ENCODE measurements around the gene FARS2. TPM values are rescaled to one million over a fixed set of nuclear protein-coding genes. Genes with fewer than 3 reads are reported as not detected.
A peak's percentile ranks its signal among the peaks of the same experiment; 100 is the strongest.

Gene FARS2
- total RNA-seq, 2 donors from 2014 or later: 20.7 to 26.4 TPM

DNA sequence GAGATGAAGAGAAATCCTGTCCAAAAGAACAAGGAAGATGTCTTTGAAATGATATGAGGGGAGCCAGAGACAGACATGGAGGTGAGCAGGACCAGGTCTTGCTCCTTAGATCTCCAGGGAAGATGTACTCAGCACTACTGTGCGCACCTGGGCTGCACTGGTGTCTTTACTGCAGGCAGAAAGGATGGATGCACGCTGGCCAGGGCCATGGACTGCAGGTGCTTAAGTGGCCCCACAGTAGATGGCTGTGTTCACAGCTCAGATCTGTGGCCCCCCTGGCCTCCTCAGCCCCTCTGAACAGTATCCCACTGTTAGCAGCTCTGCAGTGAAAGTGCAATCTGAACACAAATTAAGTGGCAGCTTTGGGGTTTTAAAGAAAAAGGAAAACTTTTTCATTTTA lies 402.4 kb downstream of the FARS2 start:
- H3K27ac Mint-ChIP-seq: peak overlapping the region; percentile 65

DNA sequence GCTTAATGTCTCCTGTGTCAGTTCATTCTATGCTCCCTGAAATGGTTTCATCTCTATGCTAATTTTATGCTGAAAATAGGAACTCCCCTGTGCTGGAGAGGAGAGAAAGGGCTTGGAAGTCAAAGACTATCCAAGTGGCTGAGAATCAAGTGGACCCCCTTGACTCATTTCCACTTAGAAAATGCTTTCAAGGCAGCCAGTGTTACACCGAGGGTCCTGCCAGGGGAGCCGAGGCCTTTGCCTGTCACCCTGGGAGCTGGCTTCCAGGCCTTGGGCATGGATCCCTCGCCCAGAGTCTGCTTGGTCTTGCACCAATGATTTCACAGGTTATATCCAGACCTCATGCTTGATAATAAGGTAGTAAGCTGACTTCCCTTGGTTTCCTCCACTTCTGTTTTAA lies 402.8 kb downstream of the FARS2 start:
- ATAC-seq (no peak), DNase-seq (no peak)
- Mint-ChIP-seq H3K27ac (peak overlapping the region; percentile 90), H3K4me1 (peaks cover 34% of the 10 kb centered on the region), H3K4me3 (no peak overlapping the region), H3K36me3 (ENCODE audit: low read depth) (peaks cover 2% of the 10 kb centered on the region), H3K27me3 (no peaks in the 10 kb centered on the region)
- no peaks in the 10 kb centered on the region for H3K9me3 ChIP-seq (ENCODE audit: control insufficient read depth, low read length, poor library complexity, severe bottlenecking)

More for the DNA sequence above, 402.4 kb downstream of the FARS2 start:
- Mint-ChIP-seq H3K27me3 (no peaks in the 10 kb centered on the region), H3K36me3 (ENCODE audit: low read depth) (peaks cover 2% of the 10 kb centered on the region), H3K4me1 (peaks cover 34% of the 10 kb centered on the region), H3K4me3 (no peak overlapping the region)
- DNase-seq (no peak), ATAC-seq (no peak)
- no peaks in the 10 kb centered on the region for H3K9me3 ChIP-seq (ENCODE audit: control insufficient read depth, low read length, poor library complexity, severe bottlenecking)

- peak; percentile 85 for ATAC-seq
- no peaks in the 10 kb centered on the region for H3K9me3 ChIP-seq (ENCODE audit: control insufficient read depth, low read length, poor library complexity, severe bottlenecking)
- no peak for DNase-seq
- Mint-ChIP-seq H3K27me3 (no peaks in the 10 kb centered on the region), H3K27ac (peak overlapping the region; percentile 90), H3K4me1 (peaks cover 34% of the 10 kb centered on the region), H3K36me3 (ENCODE audit: low read depth) (peaks cover 2% of the 10 kb centered on the region), H3K4me3 (peak overlapping the region; percentile 46)
These were observed 403.9 kb downstream of the FARS2 start for GRCh38 chr6:5665173-5665572.

- peak overlapping the region; percentile 90 for H3K27ac Mint-ChIP-seq
- H3K36me3 Mint-ChIP-seq (ENCODE audit: low read depth): peaks cover 2% of the 10 kb centered on the region
- ATAC-seq (no peak), DNase-seq (no peak)
- H3K9me3 ChIP-seq (ENCODE audit: control insufficient read depth, low read length, poor library complexity, severe bottlenecking): no peaks in the 10 kb centered on the region
- peaks cover 36% of the 10 kb centered on the region for H3K4me1 Mint-ChIP-seq
- H3K27me3 Mint-ChIP-seq: no peaks in the 10 kb centered on the region
- peak overlapping the region; percentile 46 for H3K4me3 Mint-ChIP-seq
These were observed 404.4 kb downstream of the FARS2 start for GRCh38 chr6:5665667-5666066.

DNA sequence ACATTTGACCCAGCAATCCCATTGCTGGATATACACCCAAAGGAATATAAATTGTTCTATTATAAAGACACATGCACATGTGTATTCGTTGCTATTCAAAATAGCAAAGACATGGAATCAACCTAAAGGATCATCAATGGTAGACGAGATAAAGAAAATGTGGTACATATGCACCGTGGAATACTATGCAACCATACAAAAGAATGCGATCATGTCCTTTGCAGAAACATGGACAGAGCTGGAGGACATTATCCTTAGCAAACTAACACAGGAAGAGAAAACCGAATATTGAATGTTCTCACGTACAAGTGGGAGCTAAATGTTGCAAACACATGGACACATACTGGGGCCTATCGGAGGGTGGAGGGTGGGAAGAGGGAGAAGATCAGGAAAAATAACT lies 405.4 kb downstream of the FARS2 start:
- ATAC-seq (no peak), DNase-seq (no peak)
- no peak overlapping the region for H3K4me3 Mint-ChIP-seq
- peaks cover 42% of the 10 kb centered on the region for H3K4me1 Mint-ChIP-seq
- no peak overlapping the region for H3K27ac Mint-ChIP-seq
- peaks cover 2% of the 10 kb centered on the region for H3K36me3 Mint-ChIP-seq (ENCODE audit: low read depth)
- no peaks in the 10 kb centered on the region for H3K27me3 Mint-ChIP-seq
- H3K9me3 ChIP-seq (ENCODE audit: control insufficient read depth, low read length, poor library complexity, severe bottlenecking): no peaks in the 10 kb centered on the region

DNA sequence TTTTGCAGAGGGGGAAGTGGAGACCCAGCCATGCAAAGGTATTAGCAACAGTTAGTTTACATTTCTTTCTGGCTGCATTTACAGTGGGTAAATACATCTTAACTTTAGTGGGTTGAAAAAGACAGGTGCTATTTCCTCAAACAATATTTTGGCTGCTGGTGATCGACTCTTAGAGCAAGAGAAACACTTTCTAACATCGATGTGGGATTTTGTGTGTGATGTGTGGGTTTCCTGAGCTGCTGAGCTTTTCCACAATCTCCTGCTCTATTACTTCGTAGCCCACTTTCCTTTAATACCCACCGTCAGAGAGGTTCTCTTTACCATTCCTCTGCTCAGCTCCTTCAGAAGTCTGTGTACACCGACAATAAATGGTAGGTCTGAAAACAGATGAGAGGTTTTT lies 406.4 kb downstream of the FARS2 start:
- peak overlapping the region; percentile 47 for H3K27ac Mint-ChIP-seq
- ATAC-seq (peak; percentile 24), DNase-seq (no peak)
- peak overlapping the region; percentile 55 for H3K4me3 Mint-ChIP-seq
- H3K36me3 Mint-ChIP-seq (ENCODE audit: low read depth): peaks cover 3% of the 10 kb centered on the region
- H3K4me1 Mint-ChIP-seq: peaks cover 42% of the 10 kb centered on the region
- no peaks in the 10 kb centered on the region for H3K27me3 Mint-ChIP-seq
- H3K9me3 ChIP-seq (ENCODE audit: control insufficient read depth, low read length, poor library complexity, severe bottlenecking): no peaks in the 10 kb centered on the region

DNA sequence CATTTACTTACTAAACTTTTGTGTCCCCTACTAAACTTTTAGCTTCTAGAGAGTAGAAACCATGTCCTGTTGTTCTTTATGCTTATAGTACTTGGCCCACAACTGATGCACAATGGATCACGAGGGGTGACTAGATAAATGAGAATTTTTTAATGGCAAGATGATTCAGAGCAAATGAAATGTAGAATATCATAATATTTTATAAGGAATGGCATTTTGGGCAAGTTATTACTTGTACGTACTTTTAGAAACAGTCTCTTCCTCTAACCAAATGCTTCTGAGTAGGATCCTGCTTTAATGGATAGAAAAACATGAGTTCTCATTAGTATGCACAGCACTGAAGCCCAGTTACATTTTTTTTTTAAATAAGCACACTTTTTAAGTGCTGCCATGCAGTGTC lies 409.1 kb downstream of the FARS2 start:
- no peak overlapping the region for H3K27ac Mint-ChIP-seq
- H3K36me3 Mint-ChIP-seq (ENCODE audit: low read depth): peaks cover 2% of the 10 kb centered on the region
- ATAC-seq (no peak), DNase-seq (no peak)
- no peaks in the 10 kb centered on the region for H3K27me3 Mint-ChIP-seq
- H3K4me3 Mint-ChIP-seq: no peak overlapping the region
- H3K9me3 ChIP-seq (ENCODE audit: control insufficient read depth, low read length, poor library complexity, severe bottlenecking): no peaks in the 10 kb centered on the region
- H3K4me1 Mint-ChIP-seq: peaks cover 27% of the 10 kb centered on the region

GRCh38 chr6:5670811-5671561 lies 409.7 kb downstream of the FARS2 start:
- DNase-seq (no peak), ATAC-seq (peak; percentile 77)
- Mint-ChIP-seq H3K27me3 (no peaks in the 10 kb centered on the region), H3K4me1 (peaks cover 21% of the 10 kb centered on the region), H3K27ac (peak overlapping the region; percentile 80), H3K36me3 (ENCODE audit: low read depth) (peaks cover 2% of the 10 kb centered on the region), H3K4me3 (no peak overlapping the region)
- H3K9me3 ChIP-seq (ENCODE audit: control insufficient read depth, low read length, poor library complexity, severe bottlenecking): no peaks in the 10 kb centered on the region

GRCh38 chr6:5671601-5672559 lies 410.6 kb downstream of the FARS2 start:
- no peaks in the 10 kb centered on the region for H3K9me3 ChIP-seq (ENCODE audit: control insufficient read depth, low read length, poor library complexity, severe bottlenecking)
- ATAC-seq (no peak), DNase-seq (no peak)
- peaks cover 14% of the 10 kb centered on the region for H3K4me1 Mint-ChIP-seq
- no peaks in the 10 kb centered on the region for H3K27me3 Mint-ChIP-seq
- H3K36me3 Mint-ChIP-seq (ENCODE audit: low read depth): peaks cover 2% of the 10 kb centered on the region
- peak overlapping the region; percentile 57 for H3K4me3 Mint-ChIP-seq
- H3K27ac Mint-ChIP-seq: peak overlapping the region; percentile 80

- Mint-ChIP-seq H3K4me3 (no peak overlapping the region), H3K27me3 (no peaks in the 10 kb centered on the region), H3K27ac (no peak overlapping the region), H3K4me1 (peaks cover 11% of the 10 kb centered on the region), H3K36me3 (ENCODE audit: low read depth) (peaks cover 2% of the 10 kb centered on the region)
- ATAC-seq (no peak), DNase-seq (no peak)
- H3K9me3 ChIP-seq (ENCODE audit: control insufficient read depth, low read length, poor library complexity, severe bottlenecking): no peaks in the 10 kb centered on the region
These were observed 411.3 kb downstream of the FARS2 start for GRCh38 chr6:5672581-5673011.

DNA sequence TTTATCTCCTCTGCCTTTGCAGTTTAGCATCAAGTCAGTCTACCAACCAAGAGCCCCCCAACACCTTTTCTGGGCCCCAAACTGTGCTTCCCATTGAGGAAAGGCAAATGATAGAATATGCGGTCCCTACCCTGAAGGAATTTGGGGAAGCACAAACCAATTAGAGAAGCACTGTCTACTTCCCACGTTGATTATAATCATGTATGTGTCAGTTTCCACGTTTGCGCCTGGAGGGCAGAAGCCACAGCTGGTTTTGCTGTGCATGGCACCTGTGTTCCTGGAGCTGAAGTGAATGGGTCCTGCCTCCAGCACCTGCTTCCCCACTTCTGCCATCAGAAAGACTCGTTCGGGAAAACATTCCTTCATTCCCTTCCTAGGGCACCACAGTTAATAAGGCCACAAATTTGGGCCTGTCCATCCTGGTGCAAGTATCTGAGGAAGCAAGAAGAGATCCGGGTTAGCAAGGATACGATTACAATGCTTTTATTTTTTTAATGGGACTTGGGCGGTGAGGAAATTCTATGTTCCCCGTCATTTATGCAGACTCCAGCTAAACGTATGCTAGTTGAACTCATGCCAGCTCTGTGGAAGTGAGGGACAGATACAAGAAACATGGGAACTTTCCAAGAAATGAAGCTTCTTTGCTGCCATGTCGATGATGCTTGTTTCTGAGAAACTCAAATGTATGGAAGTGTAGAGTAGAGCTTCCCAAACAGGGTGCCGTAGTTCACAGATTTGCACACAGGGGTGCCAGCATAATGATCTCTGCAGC lies 411.9 kb downstream of the FARS2 start:
- DNase-seq: no peak
- Mint-ChIP-seq H3K36me3 (ENCODE audit: low read depth) (peaks cover 4% of the 10 kb centered on the region), H3K4me3 (no peak overlapping the region), H3K27me3 (no peaks in the 10 kb centered on the region), H3K27ac (no peak overlapping the region), H3K4me1 (peaks cover 8% of the 10 kb centered on the region)
- no peaks in the 10 kb centered on the region for H3K9me3 ChIP-seq (ENCODE audit: control insufficient read depth, low read length, poor library complexity, severe bottlenecking)
- no peak for ATAC-seq

DNA sequence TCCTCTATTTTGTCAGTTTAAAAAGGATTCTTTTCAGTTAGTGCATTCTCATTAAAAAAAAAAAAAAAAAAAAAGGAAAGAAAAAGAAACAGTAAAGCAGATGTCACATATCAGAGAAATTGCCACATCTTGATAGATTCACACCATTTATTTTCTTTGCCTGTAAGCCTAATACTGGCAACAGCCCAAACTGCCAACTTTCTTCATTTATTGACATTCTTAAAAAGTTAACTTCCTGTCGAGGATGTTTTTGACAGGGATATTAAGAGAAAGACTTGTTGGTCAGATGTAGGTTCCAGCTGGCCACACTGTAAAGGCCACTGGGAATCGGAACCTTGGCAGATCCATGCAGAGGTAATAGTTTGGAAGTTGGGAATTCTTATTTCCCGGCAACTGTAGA lies 412.8 kb downstream of the FARS2 start:
- no peaks in the 10 kb centered on the region for H3K9me3 ChIP-seq (ENCODE audit: control insufficient read depth, low read length, poor library complexity, severe bottlenecking)
- H3K4me1 Mint-ChIP-seq: peaks cover 8% of the 10 kb centered on the region
- H3K27ac Mint-ChIP-seq: no peak overlapping the region
- peaks cover 4% of the 10 kb centered on the region for H3K36me3 Mint-ChIP-seq (ENCODE audit: low read depth)
- ATAC-seq (no peak), DNase-seq (no peak)
- H3K27me3 Mint-ChIP-seq: no peaks in the 10 kb centered on the region
- H3K4me3 Mint-ChIP-seq: no peak overlapping the region

GRCh38 chr6:5674721-5675120 lies 413.4 kb downstream of the FARS2 start:
- peaks cover 4% of the 10 kb centered on the region for H3K36me3 Mint-ChIP-seq (ENCODE audit: low read depth)
- ATAC-seq: no peak
- H3K4me3 Mint-ChIP-seq: no peak overlapping the region
- peaks cover 13% of the 10 kb centered on the region for H3K4me1 Mint-ChIP-seq
- no peak overlapping the region for H3K27ac Mint-ChIP-seq
- no peak for DNase-seq
- H3K9me3 ChIP-seq (ENCODE audit: control insufficient read depth, low read length, poor library complexity, severe bottlenecking): no peaks in the 10 kb centered on the region
- no peaks in the 10 kb centered on the region for H3K27me3 Mint-ChIP-seq

Data from T-helper 17 cell (primary cell).